Stimulated activated CD8-positive, alpha-beta memory T cell treated with anti-CD3 and anti-CD28 coated beads, Interleukin-4, amount 100 ng/mL, for 48 hours (primary cell): ENCODE data around the gene BCAT1.

Experiments used
- DNase-seq: peaks from one replicate; pipeline ENCODE4 v3.0.0-alpha.2; 2020

The BCAT1 gene, protein sequence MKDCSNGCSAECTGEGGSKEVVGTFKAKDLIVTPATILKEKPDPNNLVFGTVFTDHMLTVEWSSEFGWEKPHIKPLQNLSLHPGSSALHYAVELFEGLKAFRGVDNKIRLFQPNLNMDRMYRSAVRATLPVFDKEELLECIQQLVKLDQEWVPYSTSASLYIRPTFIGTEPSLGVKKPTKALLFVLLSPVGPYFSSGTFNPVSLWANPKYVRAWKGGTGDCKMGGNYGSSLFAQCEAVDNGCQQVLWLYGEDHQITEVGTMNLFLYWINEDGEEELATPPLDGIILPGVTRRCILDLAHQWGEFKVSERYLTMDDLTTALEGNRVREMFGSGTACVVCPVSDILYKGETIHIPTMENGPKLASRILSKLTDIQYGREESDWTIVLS

DNA sequence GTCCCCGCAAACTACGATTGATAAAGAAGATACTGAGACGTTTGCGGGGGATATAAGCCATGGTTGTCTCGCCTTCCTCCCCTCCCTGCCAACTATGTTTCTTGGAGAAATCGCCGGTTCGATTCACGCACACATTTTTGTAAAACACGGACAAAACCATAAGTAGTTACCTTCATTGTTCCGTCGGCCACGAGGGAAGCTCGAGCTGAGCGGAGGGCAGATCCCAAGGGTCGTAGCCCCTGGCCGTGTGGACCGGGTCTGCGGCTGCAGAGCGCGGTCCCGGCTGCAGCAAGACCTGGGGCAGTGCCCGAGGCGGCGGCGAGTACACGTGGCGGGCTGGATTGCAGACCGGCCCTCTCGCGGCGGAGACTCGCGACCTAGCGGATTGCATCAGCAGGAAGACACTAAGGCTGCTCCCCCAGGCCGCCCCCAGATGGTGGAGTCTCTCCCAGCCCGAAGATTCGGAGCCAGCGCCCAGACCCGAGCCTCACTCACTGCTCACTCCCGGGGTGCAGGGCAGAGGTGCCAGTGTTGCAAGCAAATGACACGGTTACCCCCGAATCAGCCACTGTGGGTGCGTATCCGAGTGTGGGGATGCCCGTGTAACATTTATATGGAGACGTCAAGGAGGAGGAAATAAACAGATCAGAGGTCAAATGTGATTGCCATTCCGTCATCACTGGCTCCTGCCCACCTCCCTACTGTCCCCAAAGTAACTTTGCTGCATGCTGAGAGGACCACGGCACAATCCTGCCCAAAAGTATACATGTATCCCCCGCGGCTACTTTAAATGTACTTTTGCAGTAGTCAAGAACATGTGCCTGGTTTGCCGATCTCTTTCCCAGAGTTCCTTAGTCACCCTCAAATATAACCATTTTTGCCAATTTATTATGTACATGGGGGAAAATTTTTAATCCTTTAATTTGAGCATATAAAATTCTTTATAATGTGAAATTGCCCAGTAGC is at the start of gene BCAT1:
BCAT1 (minus strand) TSS at position 345 of the 966 bp plus-strand sequence; CDS start at position 176, 169 bp downstream.
- peak; percentile 69 for DNase-seq

DNA sequence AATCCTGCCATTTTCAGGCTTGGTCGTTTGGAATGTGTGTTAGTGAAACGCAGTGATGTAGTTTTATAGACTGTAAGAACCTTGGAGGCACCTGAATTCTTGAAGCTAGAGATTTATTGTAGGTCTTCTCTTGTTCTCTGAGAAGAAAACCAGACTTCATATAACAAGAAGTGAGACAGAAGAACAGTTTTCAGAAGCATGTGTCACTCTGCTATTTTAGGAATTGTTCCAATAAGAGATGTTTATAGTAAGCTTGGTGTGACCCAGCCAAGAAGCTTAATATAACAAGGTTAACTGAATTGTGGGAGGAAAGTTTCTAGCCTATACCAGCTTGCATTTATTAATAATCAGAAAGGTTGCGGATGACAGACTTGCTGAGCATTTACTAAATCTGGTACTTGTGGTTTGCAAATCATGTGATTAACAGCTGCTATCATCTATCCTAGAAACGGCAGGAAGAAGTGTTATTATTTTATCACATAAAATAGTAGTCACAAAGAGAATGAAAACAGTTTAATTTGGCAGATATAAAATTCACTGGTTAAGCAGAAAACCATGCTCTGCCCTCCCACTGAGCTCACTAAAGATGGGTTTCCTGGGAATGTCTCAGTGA is 49.2 kb upstream of the BCAT1 start:
- no peak for DNase-seq

DNA sequence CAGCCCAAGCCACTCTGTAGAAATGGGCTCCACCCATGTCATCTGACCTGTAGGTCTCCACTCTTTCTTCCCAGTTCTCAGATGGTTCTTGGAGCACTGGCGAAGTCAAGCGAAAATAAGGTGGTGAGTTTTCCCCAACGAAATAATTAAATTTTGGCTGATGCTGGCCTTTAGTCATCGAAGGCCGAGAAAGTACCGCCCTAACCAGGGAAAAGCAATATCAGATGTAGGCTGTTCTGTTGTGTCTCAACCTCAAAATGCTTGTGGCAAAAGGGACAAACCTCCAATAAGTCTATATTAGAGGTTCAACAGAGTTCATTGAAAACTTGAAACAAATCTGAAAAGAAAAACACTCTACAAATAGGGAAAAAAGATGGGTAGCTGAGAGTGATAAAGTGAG is 48.6 kb upstream of the BCAT1 start:
- no peak for DNase-seq

DNA sequence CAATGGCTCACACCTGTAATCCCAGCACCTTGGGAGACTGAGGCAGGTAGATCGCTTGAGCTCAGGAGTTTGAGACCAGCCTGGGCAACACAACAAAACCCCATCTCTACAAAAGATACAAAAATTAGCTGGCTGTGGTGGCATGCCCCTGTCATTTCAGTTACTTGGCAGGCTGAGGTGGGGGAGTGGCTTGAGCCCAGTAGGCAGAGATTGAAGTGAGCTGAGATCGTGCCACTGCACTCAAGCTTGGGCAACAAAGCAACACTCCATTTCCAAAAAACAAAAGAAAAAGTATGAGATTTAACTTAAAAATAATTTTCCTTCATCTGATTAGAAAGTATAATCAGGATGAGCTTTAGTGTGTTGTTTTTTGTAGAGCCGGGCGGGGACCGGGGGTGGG is 47.9 kb upstream of the BCAT1 start:
- DNase-seq = no peak

DNA sequence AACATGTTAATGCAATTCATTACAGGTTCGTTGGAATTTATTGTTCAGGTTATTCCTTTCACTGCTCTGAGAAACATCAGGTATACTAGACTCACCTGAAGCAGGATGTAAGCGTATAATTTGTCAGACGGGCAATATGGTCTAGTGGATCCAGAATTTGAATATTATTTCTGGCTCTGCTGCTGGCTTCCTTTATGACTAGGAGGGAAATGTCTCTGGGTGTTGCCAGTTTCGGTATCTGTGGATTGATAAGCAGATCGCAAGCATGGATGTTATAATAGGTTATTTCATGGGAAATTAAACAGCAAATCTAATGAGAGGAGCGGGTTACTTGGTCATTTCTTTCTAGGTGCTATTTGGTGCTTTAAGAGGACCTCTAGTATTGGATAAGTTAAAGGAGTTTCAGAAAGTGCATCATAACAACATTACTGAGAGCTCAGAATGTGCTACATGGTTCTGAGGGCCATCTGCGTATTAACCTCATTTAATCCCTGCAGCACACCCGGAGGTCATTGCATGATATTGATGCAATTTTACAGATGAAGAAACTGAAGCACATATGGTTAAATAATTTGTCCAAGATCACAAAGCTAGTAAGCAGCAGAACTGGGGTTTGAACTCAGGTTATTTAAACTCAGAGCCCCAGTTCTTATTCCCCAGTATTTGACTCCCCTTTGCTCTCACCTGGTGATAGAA is 47.3 kb upstream of the BCAT1 start:
- DNase-seq = no peak

DNA sequence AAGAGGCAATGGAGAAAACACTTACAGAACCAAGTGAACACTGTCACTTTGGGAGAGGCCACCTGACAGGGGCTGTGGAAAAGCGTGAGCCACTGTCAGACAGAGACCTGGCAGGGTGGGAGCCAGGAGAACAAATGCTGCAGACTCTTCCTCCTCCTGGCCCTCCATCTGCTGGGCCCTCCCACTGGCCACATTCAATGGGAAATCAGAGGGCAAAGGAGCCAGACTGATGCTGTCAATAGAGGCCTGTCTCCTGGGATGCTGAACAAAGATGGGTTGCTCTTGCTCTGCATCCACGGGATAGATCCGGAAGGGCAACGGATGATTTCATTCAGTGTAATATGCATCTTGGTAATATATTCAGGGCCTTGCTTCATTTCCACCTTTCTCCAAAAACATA is 44.9 kb upstream of the BCAT1 start:
- DNase-seq = no peak

DNA sequence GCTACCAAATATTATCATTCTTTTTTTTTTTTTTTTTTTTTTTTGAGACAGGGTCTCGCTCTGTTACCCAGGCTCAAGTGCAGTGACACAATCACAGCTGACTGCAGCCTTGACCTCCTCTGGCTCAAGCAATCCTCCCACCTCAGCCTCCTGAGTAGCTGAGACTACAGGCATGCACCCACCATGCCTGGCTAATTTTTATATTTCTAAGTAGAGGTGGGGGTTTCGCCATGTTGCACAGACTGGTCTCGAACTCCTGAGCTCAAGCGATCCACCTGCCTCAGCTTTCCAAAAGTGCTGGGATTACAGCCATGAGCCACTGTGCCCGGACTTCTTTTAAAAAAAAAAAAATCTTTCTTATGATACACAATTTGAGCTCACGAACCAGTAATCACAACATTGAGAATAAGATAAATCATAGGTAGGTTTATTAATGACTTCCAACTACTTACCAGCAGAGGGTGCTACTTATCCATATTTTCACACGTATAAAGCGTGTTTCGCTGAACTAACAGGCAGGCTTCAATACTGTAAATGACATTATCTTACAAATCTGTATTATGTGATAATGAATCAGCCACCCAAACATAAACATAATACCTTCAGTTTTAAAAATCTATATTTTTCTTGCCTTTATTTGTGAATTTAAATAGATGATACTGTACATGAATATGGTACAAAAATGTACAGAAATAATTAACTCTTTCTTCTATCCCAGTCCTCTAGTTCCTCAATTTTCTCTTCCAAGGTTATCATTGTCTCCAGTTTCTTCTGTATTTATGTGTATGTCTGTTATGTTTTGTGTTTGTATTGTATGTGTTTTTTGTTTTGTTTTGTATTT is 42.5 kb upstream of the BCAT1 start:
- no peak for DNase-seq

DNA sequence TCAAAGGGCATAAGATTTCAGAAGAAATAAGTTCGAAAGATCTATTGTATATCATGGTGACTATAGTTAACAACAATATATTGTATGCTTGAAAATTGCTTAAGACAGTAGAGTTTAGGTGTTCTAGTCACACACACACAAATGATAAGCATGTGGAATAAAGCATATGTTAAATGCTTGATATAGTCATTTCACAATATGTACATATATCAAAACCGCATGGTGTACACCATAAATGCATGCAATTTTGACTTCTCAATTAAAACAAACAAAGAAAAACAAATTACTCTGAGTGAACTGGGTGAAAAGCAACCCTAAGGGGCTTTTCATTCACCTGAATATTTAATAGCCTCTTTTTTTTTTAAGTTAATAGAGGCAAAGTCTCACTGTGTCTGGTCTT is 40.3 kb upstream of the BCAT1 start:
- DNase-seq = no peak

DNA sequence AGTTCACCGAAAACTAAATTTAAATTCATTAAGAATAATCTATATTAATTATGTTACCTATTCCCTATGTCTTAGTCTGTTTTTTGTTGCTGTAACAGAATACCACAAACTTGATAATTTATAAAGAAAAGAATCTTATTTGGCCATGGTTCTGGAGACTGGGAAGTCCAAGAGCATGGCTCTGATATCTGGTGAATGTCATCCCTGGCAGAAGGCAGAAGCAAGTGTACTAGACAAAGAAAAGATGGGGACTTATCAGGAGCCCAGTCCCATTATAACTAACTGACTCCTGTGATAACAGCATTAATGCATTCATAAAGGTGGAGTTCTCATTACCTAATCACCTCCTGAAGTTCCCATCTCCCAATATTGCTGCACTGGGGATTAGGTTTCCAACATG is 33.3 kb upstream of the BCAT1 start:
- no peak for DNase-seq

DNA sequence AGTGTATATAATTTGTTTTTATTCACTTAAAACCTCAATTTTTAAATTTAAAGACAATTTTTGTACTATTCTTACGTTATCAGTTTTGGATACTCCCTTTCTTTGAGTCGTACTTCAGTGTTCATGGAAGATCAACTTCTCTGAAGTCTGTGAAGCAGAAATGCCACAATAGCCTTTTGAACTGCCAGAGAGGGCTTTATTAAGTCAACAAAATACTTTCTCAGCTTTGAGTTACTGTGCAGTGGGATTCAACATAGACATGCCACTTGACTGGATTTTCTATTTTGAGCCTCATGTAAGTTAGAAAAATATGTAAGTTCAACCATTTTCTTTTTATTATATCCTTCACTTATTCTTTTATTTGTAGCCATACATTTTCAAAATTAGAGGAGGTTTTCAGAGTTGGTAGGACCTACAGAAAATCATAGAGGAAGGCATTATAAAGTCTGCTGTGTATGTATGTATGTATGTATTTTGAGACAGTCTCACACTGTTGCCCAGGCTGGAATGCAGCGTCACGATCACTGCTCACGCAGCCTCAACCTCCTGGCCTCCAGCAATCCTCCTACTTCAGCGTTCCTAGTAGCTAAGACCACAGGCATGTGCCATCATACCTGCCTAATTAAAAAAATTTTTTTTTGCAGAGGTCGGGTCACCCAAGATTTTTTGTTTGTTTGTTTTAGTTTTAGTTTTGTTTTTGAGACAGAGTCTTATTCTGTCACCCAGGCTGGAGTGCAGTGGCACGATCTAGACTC is 31.3 kb upstream of the BCAT1 start:
- DNase-seq = no peak

DNA sequence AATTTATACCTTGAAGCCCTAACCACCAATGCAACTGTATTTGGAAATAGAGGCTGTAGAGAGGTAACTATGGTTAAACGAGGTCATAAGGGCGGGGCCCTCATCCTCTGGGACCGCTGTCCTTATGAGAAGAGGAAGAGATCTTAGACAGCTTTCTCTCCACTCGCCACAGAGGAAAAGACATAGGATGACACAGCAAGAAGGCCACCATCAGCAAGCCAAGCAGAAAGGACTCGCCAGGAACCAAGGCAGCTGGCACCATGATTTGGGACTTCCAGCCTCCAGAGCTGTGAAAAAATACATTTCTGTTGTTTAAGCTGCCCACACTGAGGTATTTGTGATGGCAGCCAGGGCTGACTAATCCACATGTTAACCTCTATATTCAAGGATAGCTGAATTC is 30.4 kb upstream of the BCAT1 start:
- no peak for DNase-seq

DNA sequence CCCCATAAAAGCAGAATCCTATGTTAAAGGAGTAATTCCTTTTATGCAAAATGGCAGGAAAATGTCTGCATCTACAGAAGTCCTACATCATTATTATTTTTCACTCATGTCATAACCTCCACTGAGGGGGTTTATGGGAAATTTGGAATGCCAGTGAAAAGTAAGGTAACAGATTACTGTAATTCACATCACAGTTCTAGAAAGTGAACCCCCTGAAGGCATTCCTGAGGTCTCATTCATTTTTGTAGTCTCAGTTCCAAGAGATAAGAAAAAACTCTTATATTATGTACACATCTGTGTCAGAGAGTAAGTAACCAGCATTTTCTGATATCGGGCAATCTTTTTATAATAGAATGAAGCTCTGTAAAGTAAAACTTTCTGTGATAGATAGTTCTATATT is 28.8 kb upstream of the BCAT1 start:
- DNase-seq = no peak

DNA sequence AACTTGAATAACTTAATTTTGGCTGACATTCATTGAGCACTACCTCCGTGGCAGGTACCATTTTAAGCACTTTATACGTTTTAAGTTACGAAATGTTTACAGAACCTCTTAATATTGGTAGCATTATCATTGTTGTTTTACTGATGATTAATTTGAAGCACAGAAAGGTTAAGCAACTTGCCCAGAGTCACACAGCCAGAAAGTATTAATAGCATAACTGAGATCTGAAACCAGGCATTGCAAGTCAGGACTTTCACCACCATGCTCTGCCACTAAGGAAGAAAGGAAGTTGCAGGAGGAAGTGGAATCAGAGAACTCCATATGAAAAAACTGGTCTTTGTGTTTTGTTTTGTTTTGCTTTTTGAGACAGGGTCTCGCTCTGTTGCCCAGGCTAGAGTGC is 28.2 kb upstream of the BCAT1 start:
- no peak for DNase-seq

DNA sequence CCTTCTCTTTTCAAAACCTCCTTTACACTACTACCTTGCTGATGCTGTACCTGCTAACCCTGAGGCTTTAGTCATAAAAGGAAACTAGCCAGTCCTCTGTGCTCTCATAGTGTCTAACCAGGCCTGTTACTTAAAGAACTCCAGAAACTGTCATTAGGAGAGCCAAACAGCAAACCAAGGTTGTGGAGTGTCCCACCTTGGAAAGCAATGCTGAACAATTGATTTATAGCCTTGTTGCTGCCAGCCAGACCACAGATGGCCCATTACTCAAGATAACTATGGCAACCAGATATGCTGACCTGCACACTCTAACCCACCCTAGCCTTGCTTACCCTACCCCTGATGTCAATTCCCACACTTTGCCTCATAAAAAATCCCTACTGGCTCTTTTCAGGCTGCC is 26.5 kb upstream of the BCAT1 start:
- DNase-seq = no peak

DNA sequence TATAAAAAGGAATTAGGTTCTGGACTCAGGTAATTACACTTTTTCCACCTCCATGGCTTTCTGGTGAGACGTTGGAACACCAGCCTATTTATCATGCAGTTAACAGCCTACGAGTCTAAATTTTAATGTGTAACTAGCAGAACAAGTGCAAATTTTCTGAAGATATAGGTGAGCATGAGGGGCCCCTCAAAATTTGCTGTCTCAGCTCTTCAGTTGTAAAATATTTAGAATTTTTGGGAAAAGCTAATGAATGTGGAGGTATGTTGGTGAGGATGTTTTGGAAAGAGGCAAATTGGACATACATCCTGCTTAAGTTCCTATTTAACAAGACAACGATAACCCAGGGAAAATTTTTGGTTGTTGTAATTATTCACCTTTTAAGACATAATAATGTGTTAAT is 25.3 kb upstream of the BCAT1 start:
- DNase-seq = no peak

DNA sequence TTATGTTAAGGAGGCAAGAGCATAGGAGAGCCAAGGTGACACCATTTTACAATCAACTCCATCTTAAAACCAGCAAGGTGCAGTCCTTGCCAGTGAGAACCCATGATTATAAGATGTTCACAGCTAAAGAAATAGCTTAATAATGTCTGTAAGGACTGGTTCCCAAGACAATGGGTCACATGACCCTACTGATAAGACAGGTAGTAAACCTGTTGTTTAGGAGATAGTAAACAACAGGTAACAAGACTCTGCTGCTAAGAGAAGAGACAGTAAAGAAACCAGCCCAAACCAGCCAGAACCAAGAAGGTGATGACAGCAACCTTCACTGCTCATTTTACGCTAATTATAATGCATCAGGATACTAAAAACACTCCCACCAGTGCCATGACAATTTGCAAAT is 23.2 kb upstream of the BCAT1 start:
- DNase-seq = no peak

DNA sequence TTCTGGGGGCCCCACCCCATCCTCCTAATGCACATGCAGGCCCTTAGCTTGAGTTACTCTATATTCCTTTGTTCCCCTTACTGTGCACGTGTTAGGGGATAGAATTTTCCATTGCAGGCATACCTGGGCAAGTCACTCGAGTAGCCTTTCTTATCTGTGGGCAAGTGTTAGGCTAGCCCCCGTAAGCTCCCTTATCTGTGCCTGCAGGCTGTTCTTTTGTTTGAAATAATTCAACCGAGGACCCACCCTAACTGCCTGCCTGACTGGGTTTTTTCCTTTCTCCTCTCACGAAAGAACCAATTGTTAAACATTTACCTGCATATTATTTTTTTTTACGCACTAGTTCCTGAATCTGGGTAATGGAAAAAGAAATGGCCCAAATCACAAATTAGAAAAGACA is 21.3 kb upstream of the BCAT1 start:
- no peak for DNase-seq

DNA sequence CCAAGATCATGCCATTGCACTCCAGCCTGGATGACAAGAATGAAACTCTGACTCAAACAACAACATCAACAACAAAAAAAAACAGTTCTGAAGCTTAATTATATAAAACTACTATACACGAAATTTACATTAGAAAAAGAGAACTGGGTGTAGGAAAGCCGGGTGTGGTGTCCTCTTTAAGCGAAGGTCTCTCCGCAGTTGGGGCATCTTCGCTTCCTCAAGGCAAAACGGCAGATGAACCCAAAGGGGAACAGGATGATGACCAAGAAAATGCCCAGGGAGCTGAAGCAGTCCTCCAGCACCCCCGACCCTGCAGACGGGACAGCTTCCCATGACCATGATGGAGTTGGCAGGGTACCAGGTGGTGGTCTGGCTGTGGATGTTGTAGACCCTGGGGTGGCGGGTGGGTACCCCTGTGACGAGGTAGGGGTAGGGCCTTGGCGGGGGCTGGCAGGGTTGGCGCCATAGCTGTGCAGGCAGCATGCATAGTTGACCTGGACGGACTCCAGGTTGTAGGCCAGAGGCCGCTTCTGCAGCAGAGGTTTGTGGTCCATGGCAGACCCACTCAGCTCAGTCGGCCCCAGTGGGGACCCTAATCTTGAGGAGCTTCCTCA is 18.2 kb upstream of the BCAT1 start:
- no peak for DNase-seq

DNA sequence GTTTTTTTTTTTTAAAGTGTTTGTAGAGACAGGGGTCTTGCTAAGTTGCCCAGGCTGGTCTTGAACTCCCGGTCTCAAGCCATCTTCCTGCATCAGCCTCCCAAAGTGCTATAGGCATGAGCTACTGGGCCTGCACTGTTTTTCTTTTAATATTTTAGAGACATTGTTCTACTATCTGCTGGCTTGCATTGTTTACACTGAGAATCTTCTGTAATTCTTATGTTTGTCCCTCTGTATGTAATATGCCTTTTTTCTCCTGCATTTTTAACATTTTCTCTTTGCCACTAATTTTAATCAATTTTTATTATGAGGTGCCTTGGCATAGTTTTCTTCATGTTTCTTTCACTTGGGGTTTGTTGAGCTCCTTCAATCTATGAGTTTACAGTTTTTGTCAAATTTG is 15.4 kb upstream of the BCAT1 start:
- DNase-seq = no peak

DNA sequence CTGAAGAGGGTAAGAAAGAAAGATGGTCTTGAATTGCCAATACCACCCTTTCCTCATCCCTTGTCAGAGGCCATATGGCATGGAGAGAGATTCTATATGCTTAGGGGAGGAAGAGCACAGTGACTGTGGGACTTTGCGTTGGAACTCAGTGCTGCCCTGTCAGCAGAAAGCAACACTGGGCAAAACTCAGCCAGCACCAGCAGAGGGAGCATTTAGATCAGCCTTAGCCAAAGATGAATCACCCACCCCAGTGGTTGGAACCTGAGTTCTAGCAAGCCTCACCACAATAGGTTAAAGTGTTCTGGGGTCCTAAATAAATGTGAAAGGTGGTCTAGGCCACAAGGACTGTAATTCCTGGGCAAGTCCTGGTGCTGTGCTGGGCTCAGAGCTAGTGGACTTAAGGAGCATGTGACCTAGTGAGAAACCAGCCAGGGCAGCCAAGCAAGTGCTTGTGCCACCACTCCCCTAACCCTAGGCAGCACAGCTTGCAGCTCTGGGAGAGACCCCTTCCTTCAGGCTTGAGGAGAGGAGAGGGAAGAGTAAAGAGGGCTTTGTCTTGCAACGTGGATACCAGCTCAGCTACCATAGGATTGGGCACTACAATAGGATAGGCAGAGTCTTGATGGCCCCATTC is 11.4 kb upstream of the BCAT1 start:
- peak; percentile 67 for DNase-seq
